ENCODE measurements around the gene SUPT5H. TPM values are rescaled to one million over a fixed set of nuclear protein-coding genes. Genes with fewer than 3 reads are reported as not detected.

SUPT5H gene
- total and polyA plus RNA-seq, 2 of the 13 experiments (the other 11 are each of a cell fraction or from before 2014, with no cell fraction given), result 48.2 to 51.7 TPM

- TF ChIP-seq ZNF552 (CRISPR knock-in tag; IDR thresholded peaks at IDR 0.05; ENCODE audit: borderline replicate concordance) (no peak), ASH2L (IDR thresholded peaks at IDR 0.05; ENCODE audit: insufficient read length, low read depth, low read length) (peak; percentile 87), ZNF607 (CRISPR knock-in tag; IDR thresholded peaks at IDR 0.05; ENCODE audit: borderline replicate concordance) (no peak; the same call in 1 of the 2 replicates), ZNF205 (CRISPR knock-in tag; IDR thresholded peaks at IDR 0.05) (no peak), HIVEP1 (CRISPR knock-in tag; IDR thresholded peaks at IDR 0.05) (no peak), ZNF572 (CRISPR knock-in tag; IDR thresholded peaks at IDR 0.05) (no peak), NFYB (CRISPR knock-in tag; IDR thresholded peaks at IDR 0.05) (peak; percentile 96), SETDB1 (CRISPR knock-in tag; IDR thresholded peaks at IDR 0.05; ENCODE audit: borderline replicate concordance) (no peak), MTA3 (CRISPR knock-in tag; IDR thresholded peaks at IDR 0.05) (no peak), TFDP1 (CRISPR knock-in tag; IDR thresholded peaks at IDR 0.05; ENCODE audit: borderline replicate concordance) (peak; percentile 72; the same call in 1 of the 2 replicates), ZNF761 (CRISPR knock-in tag; conservative IDR thresholded peaks at IDR 0.05) (peak; percentile 84), ZNF251 (CRISPR knock-in tag; IDR thresholded peaks at IDR 0.05) (no peak), SNRNP70 (IDR thresholded peaks at IDR 0.05; ENCODE audit: low read depth, low read length) (no peak), ZNF124 (CRISPR knock-in tag; IDR thresholded peaks at IDR 0.05) (no peak; the same call in 1 of the 2 replicates), TBX3 (IDR thresholded peaks at IDR 0.05; ENCODE audit: borderline replicate concordance) (no peak), REST (IDR thresholded peaks at IDR 0.05; ENCODE audit: borderline replicate concordance in 1 of 2, low read depth in 1 of 2, low read length in 2 of 2) (0 out of 4 replicates have a peak, but pooled peaks of 1 of the 2 experiments have one; percentile 56), ZUFSP (CRISPR knock-in tag; IDR thresholded peaks at IDR 0.05; ENCODE audit: borderline replicate concordance) (no peak), FOXP1 (IDR thresholded peaks at IDR 0.05) (no peak), FOXP1 (CRISPR knock-in tag; IDR thresholded peaks at IDR 0.05) (no peak), ZNF18 (CRISPR knock-in tag; IDR thresholded peaks at IDR 0.05; ENCODE audit: insufficient replicate concordance) (peak; percentile 82), ZBTB7B (CRISPR knock-in tag; IDR thresholded peaks at IDR 0.05) (0 out of 2 replicates have a peak, but pooled peaks have one; percentile 50), ZMYM4 (CRISPR knock-in tag; IDR thresholded peaks at IDR 0.05) (peak; percentile 93)
Measured at GRCh38 chr19:39480337-39481228, 35.2 kb downstream of the SUPT5H start, which contains the start of gene TIMM50 (continued).
